Ectodermal cell (in vitro differentiated cells): ENCODE measurements around the gene ADGRL1.
"Not testable (repeated sequence)": the region's sequence is repeated elsewhere in the genome, so short reads cannot be mapped to it uniquely, and the experiment has no call there.

Experiments used
- H3K27ac ChIP-seq: 2 replicates; pipeline ENCODE4 v1.7.0; 2013; ENCODE audit warnings: mild to moderate bottlenecking, low read depth, low read length; ENCODE audit not compliant: insufficient read depth, poor library complexity, severe bottlenecking
- H3K27me3 ChIP-seq: 2 replicates; pipeline ENCODE4 v1.7.0; 2013; ENCODE audit warnings: mild to moderate bottlenecking, low read length; ENCODE audit not compliant: insufficient read depth, control insufficient read depth, poor library complexity, severe bottlenecking
- H3K36me3 ChIP-seq: one replicate; pipeline ENCODE4 v1.7.0; 2013; ENCODE audit warnings: low read length; ENCODE audit not compliant: control insufficient read depth, insufficient read depth
- H3K4me1 ChIP-seq: one replicate; pipeline ENCODE4 v1.7.0; 2013; ENCODE audit warnings: low read length; ENCODE audit not compliant: control insufficient read depth, insufficient read depth
- H3K4me3 ChIP-seq: 2 replicates; pipeline ENCODE4 v1.7.0; 2013; ENCODE audit warnings: low read depth, low read length, control low read depth; ENCODE audit not compliant: insufficient read depth
- H3K9me3 ChIP-seq: 2 replicates; pipeline ENCODE4 v1.7.0; 2013; ENCODE audit warnings: mild to moderate bottlenecking, low read length, moderate library complexity; ENCODE audit not compliant: control insufficient read depth
- WGBS, 2 experiments: methylation state at CpG; one replicate each; pipeline ENCODE4 v1.1.7; 2013; ENCODE audit warnings: missing lambda C conversion rate in 2 of 2; 5-methylcytosine and 5-hydroxymethylcytosine counted together

ADGRL1 gene

GRCh38 chr19:14189415-14189814, 16.6 kb downstream of the ADGRL1 start:
- Histone ChIP-seq H3K27ac (no peak overlapping the region), H3K4me3 (no peak overlapping the region), H3K9me3 (no peaks in the 10 kb centered on the region), H3K36me3 (no peaks in the 10 kb centered on the region), H3K4me1 (no peaks in the 10 kb centered on the region), H3K27me3 (no peaks in the 10 kb centered on the region)
- WGBS, 2 experiments = 96 to 97% methylated on average over 12 of the region's 12 CpGs

- H3K4me1 ChIP-seq, H3K27me3 ChIP-seq, H3K4me3 ChIP-seq, H3K27ac ChIP-seq, H3K36me3 ChIP-seq, H3K9me3 ChIP-seq: not testable (repeated sequence)
- WGBS, 2 experiments = 91 to 94% methylated on average over 7 of the region's 7 CpGs
Measured at GRCh38 chr19:14188086-14188485, 17.9 kb downstream of the ADGRL1 start.

GRCh38 chr19:14187561-14187960, 18.4 kb downstream of the ADGRL1 start:
- no peaks in the 10 kb centered on the region for H3K4me1 ChIP-seq
- H3K27ac ChIP-seq = no peak overlapping the region
- no peaks in the 10 kb centered on the region for H3K36me3 ChIP-seq
- H3K4me3 ChIP-seq = no peak overlapping the region
- 94 to 97% methylated on average over 12 of the region's 12 CpGs for WGBS, 2 experiments
- no peaks in the 10 kb centered on the region for H3K27me3 ChIP-seq
- H3K9me3 ChIP-seq = no peaks in the 10 kb centered on the region

- WGBS, 2 experiments = 77 to 82% methylated on average over 9 of the region's 9 CpGs
Measured at GRCh38 chr19:14186684-14187083, 19.3 kb downstream of the ADGRL1 start.

GRCh38 chr19:14185691-14186090, 20.3 kb downstream of the ADGRL1 start:
- H3K27me3 ChIP-seq, H3K9me3 ChIP-seq, H3K4me1 ChIP-seq, H3K27ac ChIP-seq, H3K4me3 ChIP-seq, H3K36me3 ChIP-seq: not testable (repeated sequence)
- WGBS, 2 experiments = 100% methylated on average over 1 of the region's 1 CpG; no CpG with 5 or more reads in 1 of the 2 experiments

More at GRCh38 chr19:14186684-14187083, 19.3 kb downstream of the ADGRL1 start:
- not testable (repeated sequence) for H3K4me3 ChIP-seq, H3K36me3 ChIP-seq, H3K27me3 ChIP-seq, H3K4me1 ChIP-seq, H3K9me3 ChIP-seq, H3K27ac ChIP-seq

- H3K36me3 ChIP-seq = no peaks in the 10 kb centered on the region
- no peak overlapping the region for H3K27ac ChIP-seq
- H3K27me3 ChIP-seq = no peaks in the 10 kb centered on the region
- H3K9me3 ChIP-seq = no peaks in the 10 kb centered on the region
- no peaks in the 10 kb centered on the region for H3K4me1 ChIP-seq
- H3K4me3 ChIP-seq = no peak overlapping the region
- 91 to 96% methylated on average over 5 of the region's 5 CpGs for WGBS, 2 experiments
Measured at GRCh38 chr19:14185158-14185557, 20.8 kb downstream of the ADGRL1 start.

- H3K4me3 ChIP-seq = no peak overlapping the region
- no peaks in the 10 kb centered on the region for H3K4me1 ChIP-seq
- WGBS, 2 experiments = 86 to 87% methylated on average over 12 of the region's 14 CpGs
- H3K27ac ChIP-seq = no peak overlapping the region
- H3K36me3 ChIP-seq = no peaks in the 10 kb centered on the region
- H3K9me3 ChIP-seq = no peaks in the 10 kb centered on the region
- no peaks in the 10 kb centered on the region for H3K27me3 ChIP-seq
Measured at GRCh38 chr19:14183741-14184350, 22.1 kb downstream of the ADGRL1 start.

GRCh38 chr19:14182476-14182875, 23.5 kb downstream of the ADGRL1 start:
- WGBS, 2 experiments = 94 to 96% methylated on average over 7 to 8 of the region's 8 CpGs
- Histone ChIP-seq H3K9me3 (no peaks in the 10 kb centered on the region), H3K27ac (no peak overlapping the region), H3K4me1 (no peaks in the 10 kb centered on the region), H3K27me3 (no peaks in the 10 kb centered on the region), H3K36me3 (peaks cover 3% of the 10 kb centered on the region), H3K4me3 (no peak overlapping the region)

GRCh38 chr19:14181906-14182305, 24.1 kb downstream of the ADGRL1 start:
- H3K9me3 ChIP-seq = no peaks in the 10 kb centered on the region
- no peak overlapping the region for H3K4me3 ChIP-seq
- WGBS, 2 experiments = 92 to 93% methylated on average over 6 of the region's 6 CpGs

GRCh38 chr19:14181199-14181598, 24.8 kb downstream of the ADGRL1 start:
- not testable (repeated sequence) for H3K4me1 ChIP-seq, H3K9me3 ChIP-seq, H3K27me3 ChIP-seq, H3K4me3 ChIP-seq, H3K27ac ChIP-seq
- 93 to 95% methylated on average over 12 of the region's 12 CpGs for WGBS, 2 experiments
- H3K36me3 ChIP-seq = peaks cover 11% of the 10 kb centered on the region

More at GRCh38 chr19:14181906-14182305, 24.1 kb downstream of the ADGRL1 start:
- no peaks in the 10 kb centered on the region for H3K4me1 ChIP-seq
- no peak overlapping the region for H3K27ac ChIP-seq
- H3K36me3 ChIP-seq = peaks cover 9% of the 10 kb centered on the region
- H3K27me3 ChIP-seq = no peaks in the 10 kb centered on the region
